T-helper 2 cell treated with Interferon-gamma antibody and Interleukin-4, amounts not matched to agents 5 μg/mL and 100 μg/mL, for 36 hours (primary cell): Measurements from ENCODE around the gene GPSM3.

Source experiments
- DNase-seq: peaks from one replicate; pipeline ENCODE4 v3.0.0; 2021; ENCODE audit warnings: low spot score
- H3K27ac Mint-ChIP-seq: one replicate; pipeline ENCODE4 v1.8.0; 2021; ENCODE audit warnings: mild to moderate bottlenecking, mixed read lengths
- H3K27me3 Mint-ChIP-seq: one replicate; pipeline ENCODE4 v1.8.0; 2021; ENCODE audit warnings: low read depth, mixed read lengths
- H3K36me3 Mint-ChIP-seq: one replicate; pipeline ENCODE4 v1.8.0; 2021; ENCODE audit warnings: low read depth, mixed read lengths
- H3K4me1 Mint-ChIP-seq: one replicate; pipeline ENCODE4 v1.8.0; 2021; ENCODE audit warnings: low read depth, mixed read lengths
- H3K4me3 Mint-ChIP-seq: one replicate; pipeline ENCODE4 v1.8.0; 2022; ENCODE audit warnings: mild to moderate bottlenecking, moderate library complexity, mixed read lengths
- H3K9me3 Mint-ChIP-seq: one replicate; pipeline ENCODE4 v1.8.0; 2021; ENCODE audit warnings: mixed read lengths

Gene GPSM3

GRCh38 chr6:32192608-32193039, at the start of gene GPSM3:
Gene GPSM3, minus strand, starts transcription at chr6:32192643. Its CDS starts 130 bp downstream, at chr6:32192513.
- Mint-ChIP-seq H3K4me1 (peaks cover 37% of the 10 kb centered on the region), H3K4me3 (peak within 1 kb of the TSS; percentile 100), H3K9me3 (no peaks in the 10 kb centered on the region), H3K27ac (peak within 1 kb of the TSS; percentile 97), H3K27me3 (no peaks in the 10 kb centered on the region), H3K36me3 (peaks cover 42% of the 10 kb centered on the region)
- peak; percentile 56 for DNase-seq

- no peak overlapping the region for H3K27ac Mint-ChIP-seq
- peaks cover 20% of the 10 kb centered on the region for H3K4me1 Mint-ChIP-seq
- no peak for DNase-seq
- H3K36me3 Mint-ChIP-seq = no peaks in the 10 kb centered on the region
- no peak overlapping the region for H3K4me3 Mint-ChIP-seq
- no peaks in the 10 kb centered on the region for H3K9me3 Mint-ChIP-seq
- peaks cover 18% of the 10 kb centered on the region for H3K27me3 Mint-ChIP-seq
These were observed 48.2 kb upstream of the GPSM3 start for GRCh38 chr6:32240686-32241085.

GRCh38 chr6:32239462-32239861, 47.0 kb upstream of the GPSM3 start:
- peaks cover 18% of the 10 kb centered on the region for H3K4me1 Mint-ChIP-seq
- H3K36me3 Mint-ChIP-seq = no peaks in the 10 kb centered on the region
- no peak overlapping the region for H3K27ac Mint-ChIP-seq
- peaks cover 19% of the 10 kb centered on the region for H3K27me3 Mint-ChIP-seq
- DNase-seq = no peak
- no peaks in the 10 kb centered on the region for H3K9me3 Mint-ChIP-seq
- H3K4me3 Mint-ChIP-seq = no peak overlapping the region

GRCh38 chr6:32234934-32235333, 42.5 kb upstream of the GPSM3 start:
- Mint-ChIP-seq H3K36me3 (no peaks in the 10 kb centered on the region), H3K9me3 (no peaks in the 10 kb centered on the region), H3K4me1 (peaks cover 4% of the 10 kb centered on the region), H3K4me3 (no peak overlapping the region), H3K27me3 (peaks cover 6% of the 10 kb centered on the region), H3K27ac (no peak overlapping the region)
- DNase-seq = no peak

- Mint-ChIP-seq H3K27ac (no peak overlapping the region), H3K4me1 (no peaks in the 10 kb centered on the region), H3K9me3 (no peaks in the 10 kb centered on the region), H3K27me3 (no peaks in the 10 kb centered on the region), H3K4me3 (no peak overlapping the region), H3K36me3 (no peaks in the 10 kb centered on the region)
- no peak for DNase-seq
These were observed 34.0 kb upstream of the GPSM3 start for GRCh38 chr6:32226434-32226833.

GRCh38 chr6:32224696-32225095, 32.3 kb upstream of the GPSM3 start:
- Mint-ChIP-seq H3K4me1 (no peaks in the 10 kb centered on the region), H3K36me3 (no peaks in the 10 kb centered on the region), H3K9me3 (no peaks in the 10 kb centered on the region), H3K27me3 (no peaks in the 10 kb centered on the region), H3K27ac (no peak overlapping the region), H3K4me3 (no peak overlapping the region)
- DNase-seq = no peak

GRCh38 chr6:32223258-32224235, 31.1 kb upstream of the GPSM3 start, which contains the start of gene NOTCH4:
Gene NOTCH4, minus strand, starts transcription at chr6:32224067. Its CDS starts 139 bp downstream, at chr6:32223928.
- no peaks in the 10 kb centered on the region for H3K9me3 Mint-ChIP-seq
- no peaks in the 10 kb centered on the region for H3K27me3 Mint-ChIP-seq
- H3K4me1 Mint-ChIP-seq = no peaks in the 10 kb centered on the region
- no peak for DNase-seq
- no peak within 1 kb of the TSS for H3K27ac Mint-ChIP-seq
- no peaks in the 10 kb centered on the region for H3K36me3 Mint-ChIP-seq
- H3K4me3 Mint-ChIP-seq = no peak within 1 kb of the TSS

- Mint-ChIP-seq H3K36me3 (no peaks in the 10 kb centered on the region), H3K9me3 (no peaks in the 10 kb centered on the region), H3K4me1 (no peaks in the 10 kb centered on the region), H3K27me3 (peaks cover 2% of the 10 kb centered on the region), H3K27ac (no peak overlapping the region), H3K4me3 (no peak overlapping the region)
- DNase-seq = no peak
These were observed 30.1 kb upstream of the GPSM3 start for GRCh38 chr6:32222333-32223230.

GRCh38 chr6:32220021-32220420, 27.6 kb upstream of the GPSM3 start:
- H3K36me3 Mint-ChIP-seq = no peaks in the 10 kb centered on the region
- H3K4me3 Mint-ChIP-seq = no peak overlapping the region
- H3K27me3 Mint-ChIP-seq = peaks cover 3% of the 10 kb centered on the region
- no peaks in the 10 kb centered on the region for H3K9me3 Mint-ChIP-seq
- no peak overlapping the region for H3K27ac Mint-ChIP-seq
- no peaks in the 10 kb centered on the region for H3K4me1 Mint-ChIP-seq
- DNase-seq = no peak

- Mint-ChIP-seq H3K9me3 (no peaks in the 10 kb centered on the region), H3K27me3 (peaks cover 3% of the 10 kb centered on the region), H3K4me1 (no peaks in the 10 kb centered on the region), H3K27ac (no peak overlapping the region), H3K36me3 (no peaks in the 10 kb centered on the region), H3K4me3 (no peak overlapping the region)
- no peak for DNase-seq
These were observed 25.7 kb upstream of the GPSM3 start for GRCh38 chr6:32218167-32218566.

- Mint-ChIP-seq H3K36me3 (no peaks in the 10 kb centered on the region), H3K27me3 (peaks cover 3% of the 10 kb centered on the region), H3K9me3 (no peaks in the 10 kb centered on the region)
These were observed 24.6 kb upstream of the GPSM3 start for GRCh38 chr6:32216998-32217397.

GRCh38 chr6:32216285-32216684, 23.8 kb upstream of the GPSM3 start:
- no peaks in the 10 kb centered on the region for H3K36me3 Mint-ChIP-seq
- no peak for DNase-seq
- H3K4me1 Mint-ChIP-seq = no peaks in the 10 kb centered on the region
- H3K27me3 Mint-ChIP-seq = peaks cover 3% of the 10 kb centered on the region
- no peaks in the 10 kb centered on the region for H3K9me3 Mint-ChIP-seq
- H3K4me3 Mint-ChIP-seq = no peak overlapping the region
- H3K27ac Mint-ChIP-seq = no peak overlapping the region

More at GRCh38 chr6:32216998-32217397, 24.6 kb upstream of the GPSM3 start:
- Mint-ChIP-seq H3K27ac (no peak overlapping the region), H3K4me3 (no peak overlapping the region), H3K4me1 (no peaks in the 10 kb centered on the region)
- DNase-seq = no peak

GRCh38 chr6:32215617-32216016, 23.2 kb upstream of the GPSM3 start:
- Mint-ChIP-seq H3K27me3 (peaks cover 3% of the 10 kb centered on the region), H3K27ac (no peak overlapping the region), H3K4me3 (no peak overlapping the region), H3K4me1 (no peaks in the 10 kb centered on the region), H3K9me3 (no peaks in the 10 kb centered on the region), H3K36me3 (no peaks in the 10 kb centered on the region)
- no peak for DNase-seq

GRCh38 chr6:32214126-32214525, 21.7 kb upstream of the GPSM3 start:
- no peak overlapping the region for H3K27ac Mint-ChIP-seq
- peaks cover 3% of the 10 kb centered on the region for H3K27me3 Mint-ChIP-seq
- H3K4me1 Mint-ChIP-seq = no peaks in the 10 kb centered on the region
- no peak for DNase-seq
- H3K9me3 Mint-ChIP-seq = no peaks in the 10 kb centered on the region
- H3K36me3 Mint-ChIP-seq = no peaks in the 10 kb centered on the region
- no peak overlapping the region for H3K4me3 Mint-ChIP-seq
